DMS153 treated with DMSO at 0.1 percent for 48 hours (cell line): ENCODE data around the gene TRIM72.
"Not testable (repeated sequence)": the region's sequence is repeated elsewhere in the genome, so short reads cannot be mapped to it uniquely, and the experiment has no call there.

Experiments used
- DNase-seq: peaks from one replicate; lab custom pipeline; 2025; ENCODE audit not compliant: unreplicated experiment; lab: John Stamatoyannopoulos, UW

TRIM72 gene

GRCh38 chr16:31214708-31215286 lies 878 bp downstream of the TRIM72 start:
- no peak for DNase-seq

- DNase-seq: peak; percentile 54
Observed at GRCh38 chr16:31215287-31216162, 1.6 kb downstream of the TRIM72 start.

GRCh38 chr16:31216422-31217135 lies 2.7 kb downstream of the TRIM72 start, which contains the start of gene PYDC1:
Gene PYDC1 (minus strand): TSS chr16:31217135. CDS start chr16:31217028, 107 bp downstream.
- no peak for DNase-seq

GRCh38 chr16:31217136-31217530 lies 3.2 kb downstream of the TRIM72 start:
- DNase-seq: no peak

GRCh38 chr16:31219154-31219741 lies 5.3 kb downstream of the TRIM72 start:
- no peak for DNase-seq

- DNase-seq: no peak
Observed at GRCh38 chr16:31221357-31222160, 7.6 kb downstream of the TRIM72 start.

- DNase-seq: no peak
Observed at GRCh38 chr16:31223044-31223443, 9.1 kb downstream of the TRIM72 start.

GRCh38 chr16:31224092-31224955 lies 10.4 kb downstream of the TRIM72 start:
- DNase-seq: no peak

- no peak for DNase-seq
Observed at GRCh38 chr16:31225193-31225592, 11.3 kb downstream of the TRIM72 start.

- no peak for DNase-seq
Observed at GRCh38 chr16:31228206-31228605, 14.3 kb downstream of the TRIM72 start.

GRCh38 chr16:31229501-31229900 lies 15.6 kb downstream of the TRIM72 start:
- no peak for DNase-seq

GRCh38 chr16:31238041-31238440 lies 24.1 kb downstream of the TRIM72 start:
- no peak for DNase-seq

- no peak for DNase-seq
Observed at GRCh38 chr16:31242206-31242605, 28.3 kb downstream of the TRIM72 start.

- no peak for DNase-seq
Observed at GRCh38 chr16:31243734-31244670, 30.1 kb downstream of the TRIM72 start.

- DNase-seq: not testable (repeated sequence)
Observed at GRCh38 chr16:31245598-31245997, 31.7 kb downstream of the TRIM72 start.

GRCh38 chr16:31246296-31246695 lies 32.4 kb downstream of the TRIM72 start:
- no peak for DNase-seq

- no peak for DNase-seq
Observed at GRCh38 chr16:31248344-31248743, 34.4 kb downstream of the TRIM72 start.

GRCh38 chr16:31250782-31251384 lies 37.0 kb downstream of the TRIM72 start:
- DNase-seq: no peak
